CD14-positive monocyte (primary cell): ENCODE data around the gene RFLNA. TPM values are rescaled to one million over a fixed set of nuclear protein-coding genes. Genes with fewer than 3 reads are reported as not detected.

Experiments
- DNase-seq, 3 donors: peaks; one replicate each; pipeline ENCODE4 v3.0.0-alpha.2; 2011 to 2022
- H2AFZ ChIP-seq: 2 replicates; pipeline ENCODE4 v1.6.0; 2012; ENCODE audit warnings: mild to moderate bottlenecking, low read depth, low read length, inconsistent platforms; ENCODE audit not compliant: insufficient read depth, poor library complexity, severe bottlenecking
- H3K27ac ChIP-seq, 2 donors: 1 replicate in 1 of 2; 2 replicates in 1 of 2; pipeline ENCODE4 v1.5.1; 2012 to 2013; ENCODE audit warnings: low read length in 2 of 2, control low read depth in 1 of 2, inconsistent platforms in 1 of 2, low read depth in 1 of 2, mild to moderate bottlenecking in 1 of 2
- H3K27me3 ChIP-seq, 2 donors: one replicate each; pipeline versions ENCODE4 v1.6.0 to v1.6.1; 2011 to 2013; ENCODE audit warnings: low read length in 2 of 2; ENCODE audit not compliant: control insufficient read depth in 2 of 2, insufficient read depth in 2 of 2
- H3K36me3 ChIP-seq, 2 donors: replicated peaks in 1 of 2; 1 replicate in 1 of 2; 2 replicates in 1 of 2; pipeline versions ENCODE4 v1.5.1 to v1.6.1; 2012 to 2013; ENCODE audit warnings: low read length in 2 of 2, control low read depth in 1 of 2, inconsistent platforms in 1 of 2, mild to moderate bottlenecking in 1 of 2; ENCODE audit not compliant: insufficient read depth in 2 of 2, control insufficient read depth in 1 of 2
- H3K4me1 ChIP-seq, 2 donors: 1 replicate in 1 of 2; 2 replicates in 1 of 2; pipeline versions ENCODE4 v1.5.1 to v1.6.1; 2012 to 2013; ENCODE audit warnings: low read length in 2 of 2, control low read depth in 1 of 2, inconsistent platforms in 1 of 2, mild to moderate bottlenecking in 1 of 2, moderate library complexity in 1 of 2; ENCODE audit not compliant: insufficient read depth in 2 of 2, control insufficient read depth in 1 of 2
- H3K4me2 ChIP-seq: replicated peaks from 2 replicates; pipeline ENCODE3; 2012; ENCODE audit warnings: low read length, moderate library complexity, mild to moderate bottlenecking; ENCODE audit not compliant: poor library complexity, severe bottlenecking; ENCODE audit errors: extremely low read depth
- H3K4me3 ChIP-seq, 3 experiments: fragments of 200-600 bp in 1 of 3; sonication (generic) in 1 of 3; replicated peaks in 1 of 3; 1 replicate in 2 of 3; 2 replicates in 1 of 3; pipeline ENCODE4 v1.5.1; 2011 to 2013; ENCODE audit warnings: low read length in 3 of 3, mild to moderate bottlenecking in 3 of 3, control low read depth in 2 of 3, low read depth in 2 of 3, inconsistent platforms in 1 of 3, moderate library complexity in 1 of 3
- H3K79me2 ChIP-seq: 2 replicates; pipeline ENCODE4 v1.6.0; 2012; ENCODE audit warnings: mild to moderate bottlenecking, control low read depth, inconsistent platforms, low read length, moderate library complexity; ENCODE audit not compliant: insufficient read depth
- H3K9ac ChIP-seq: 2 replicates; pipeline ENCODE4 v1.6.0; 2017; ENCODE audit warnings: low read length, mild to moderate bottlenecking; ENCODE audit not compliant: insufficient read depth, poor library complexity, severe bottlenecking
- H3K9me3 ChIP-seq, 2 donors: replicated peaks in 1 of 2; 1 replicate in 1 of 2; 2 replicates in 1 of 2; pipeline versions ENCODE4 v1.5.1 to v1.6.1; 2012 to 2013; ENCODE audit warnings: low read length in 2 of 2, control low read depth in 1 of 2; ENCODE audit not compliant: control insufficient read depth in 1 of 2, insufficient read depth in 1 of 2
- H4K20me1 ChIP-seq: 2 replicates; pipeline ENCODE4 v1.6.0; 2012; ENCODE audit warnings: mild to moderate bottlenecking, low read length, control low read depth, moderate library complexity; ENCODE audit not compliant: insufficient read depth
- H3K27ac Mint-ChIP-seq, 7 donors: one replicate each; pipeline ENCODE4 v1.8.0; 2020; ENCODE audit warnings: mild to moderate bottlenecking in 7 of 7, mixed read lengths in 7 of 7, moderate library complexity in 6 of 7, inconsistent platforms in 2 of 7
- H3K27me3 Mint-ChIP-seq, 3 donors: one replicate each; pipeline ENCODE4 v1.8.0; 2021 to 2022; ENCODE audit warnings: low read depth in 3 of 3, mild to moderate bottlenecking in 3 of 3, mixed read lengths in 3 of 3, moderate library complexity in 3 of 3, inconsistent platforms in 1 of 3
- H3K36me3 Mint-ChIP-seq, 2 donors: one replicate each; pipeline ENCODE4 v1.8.0; 2020; ENCODE audit warnings: mixed read lengths in 2 of 2, inconsistent platforms in 1 of 2, mild to moderate bottlenecking in 1 of 2
- H3K4me1 Mint-ChIP-seq: one replicate; pipeline ENCODE4 v1.8.0; 2020; ENCODE audit warnings: mild to moderate bottlenecking, mixed read lengths
- H3K4me3 Mint-ChIP-seq, 2 donors: one replicate each; pipeline ENCODE4 v1.8.0; 2020; ENCODE audit warnings: mild to moderate bottlenecking in 2 of 2, mixed read lengths in 2 of 2, moderate library complexity in 1 of 2
- H3K9me3 Mint-ChIP-seq, 7 donors: one replicate each; pipeline ENCODE4 v1.8.0; 2020 to 2022; ENCODE audit warnings: mixed read lengths in 7 of 7, mild to moderate bottlenecking in 6 of 7, moderate library complexity in 6 of 7, inconsistent platforms in 2 of 7
- WGBS: methylation state at CpG from one replicate; pipeline ENCODE4 v1.1.5; 2013; ENCODE audit warnings: missing lambda C conversion rate; ENCODE audit not compliant: insufficient coverage; 5-methylcytosine and 5-hydroxymethylcytosine counted together
- intact Hi-C, 2 donors: fragments of 100-400 bp; cut with micrococcal nuclease; formaldehyde crosslinking; loops; one replicate each; pipeline versions ENCODE4 v1.15.0 to v1.15.1; 2023
- polyA plus RNA-seq, 3 donors: library from polyadenylated mRNA; depleted of rRNA in 1 of 3; unstranded in 2 of 3; stranded (reverse) in 1 of 3; fragments of 300-500 nt in 2 of 3; fragments of >200 nt in 1 of 3; fragmentation: Illumina TruSeq in 2 of 3; gene quantifications; 1 replicate in 2 of 3; 2 replicates in 1 of 3; pipeline ENCODE4 v1.2.3, GENCODE V29; 2012 to 2021
- TF ChIP-seq, protein P1 (sequence below): fragments of 200-600 bp; IDR thresholded peaks from one replicate; pipeline ENCODE4 v1.8.0; 2022; ENCODE audit warnings: antibody characterized with exemption, mild to moderate bottlenecking

Gene RFLNA
- polyA plus RNA-seq, 3 donors: not detected

GRCh38 chr12:124312601-124313000, 17.7 kb downstream of the RFLNA start:
- Histone ChIP-seq H3K27ac (no peak overlapping the region), H3K27me3 (no peaks in the 10 kb centered on the region), H3K79me2 (no peaks in the 10 kb centered on the region), H3K36me3 (no peaks in the 10 kb centered on the region), H3K4me1 (no peaks in the 10 kb centered on the region), H3K4me2 (no peak overlapping the region), H3K9me3 (no peaks in the 10 kb centered on the region), H3K9ac (no peak overlapping the region), H2AFZ (no peak overlapping the region), H4K20me1 (no peaks in the 10 kb centered on the region), H3K4me3 (no peak overlapping the region)
- TF ChIP-seq, protein P1, sequence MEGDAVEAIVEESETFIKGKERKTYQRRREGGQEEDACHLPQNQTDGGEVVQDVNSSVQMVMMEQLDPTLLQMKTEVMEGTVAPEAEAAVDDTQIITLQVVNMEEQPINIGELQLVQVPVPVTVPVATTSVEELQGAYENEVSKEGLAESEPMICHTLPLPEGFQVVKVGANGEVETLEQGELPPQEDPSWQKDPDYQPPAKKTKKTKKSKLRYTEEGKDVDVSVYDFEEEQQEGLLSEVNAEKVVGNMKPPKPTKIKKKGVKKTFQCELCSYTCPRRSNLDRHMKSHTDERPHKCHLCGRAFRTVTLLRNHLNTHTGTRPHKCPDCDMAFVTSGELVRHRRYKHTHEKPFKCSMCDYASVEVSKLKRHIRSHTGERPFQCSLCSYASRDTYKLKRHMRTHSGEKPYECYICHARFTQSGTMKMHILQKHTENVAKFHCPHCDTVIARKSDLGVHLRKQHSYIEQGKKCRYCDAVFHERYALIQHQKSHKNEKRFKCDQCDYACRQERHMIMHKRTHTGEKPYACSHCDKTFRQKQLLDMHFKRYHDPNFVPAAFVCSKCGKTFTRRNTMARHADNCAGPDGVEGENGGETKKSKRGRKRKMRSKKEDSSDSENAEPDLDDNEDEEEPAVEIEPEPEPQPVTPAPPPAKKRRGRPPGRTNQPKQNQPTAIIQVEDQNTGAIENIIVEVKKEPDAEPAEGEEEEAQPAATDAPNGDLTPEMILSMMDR: no peak
- no peak for DNase-seq
- no peak overlapping the region for H3K27ac Mint-ChIP-seq
- H3K27me3 Mint-ChIP-seq: peaks cover 3 to 4% (median 4%) of the 10 kb centered on the region in 3 donors
- no peaks in the 10 kb centered on the region for H3K36me3 Mint-ChIP-seq
- H3K4me3 Mint-ChIP-seq: no peak overlapping the region
- WGBS: 98% methylated on average over 4 of the region's 6 CpGs
- H3K9me3 Mint-ChIP-seq: peaks cover 0 to 4% (median 1%) of the 10 kb centered on the region in 7 donors
- H3K4me1 Mint-ChIP-seq: no peaks in the 10 kb centered on the region
- intact Hi-C loops: no loop called here

- Mint-ChIP-seq H3K9me3 (peaks cover 0 to 4% (median 1%) of the 10 kb centered on the region in 7 donors), H3K27me3 (peaks cover 5 to 7% (median 6%) of the 10 kb centered on the region in 3 donors), H3K27ac (peak overlapping the region in 1 of 7 donors; percentile 4), H3K4me1 (no peaks in the 10 kb centered on the region), H3K36me3 (no peaks in the 10 kb centered on the region), H3K4me3 (no peak overlapping the region)
- TF ChIP-seq, protein P1: no peak
- no peak overlapping the region for H3K4me3 ChIP-seq
- H3K4me2 ChIP-seq: no peak overlapping the region
- no peaks in the 10 kb centered on the region for H4K20me1 ChIP-seq
- H3K27me3 ChIP-seq: no peaks in the 10 kb centered on the region
- no peaks in the 10 kb centered on the region for H3K36me3 ChIP-seq
- DNase-seq: no peak
- H3K79me2 ChIP-seq: no peaks in the 10 kb centered on the region
- intact Hi-C loops: no loop called here
- no peaks in the 10 kb centered on the region for H3K4me1 ChIP-seq
- H3K27ac ChIP-seq: no peak overlapping the region
- H3K9me3 ChIP-seq: no peaks in the 10 kb centered on the region
- no peak overlapping the region for H2AFZ ChIP-seq
- 96% methylated on average over 30 of the region's 30 CpGs for WGBS
- H3K9ac ChIP-seq: no peak overlapping the region
These were observed 19.3 kb downstream of the RFLNA start for GRCh38 chr12:124314207-124314606.
